ENCODE data around the gene UBTD1. TPM values are rescaled to one million over a fixed set of nuclear protein-coding genes. Genes with fewer than 3 reads are reported as not detected.
"Not testable (repeated sequence)": the region's sequence is repeated elsewhere in the genome, so short reads cannot be mapped to it uniquely, and the experiment has no call there.

The UBTD1 gene
- total RNA-seq, 2 donors from 2014 or later: 1.7 to 2.1 TPM

- no peaks in the 10 kb centered on the region for H3K9me3 Mint-ChIP-seq
- ATAC-seq (replicated peaks): peak; percentile 83
- H3K4me3 Mint-ChIP-seq: no peak overlapping the region
- no peaks in the 10 kb centered on the region for H3K36me3 Mint-ChIP-seq (ENCODE audit: low read depth)
- no peaks in the 10 kb centered on the region for H3K27me3 Mint-ChIP-seq
- H3K27ac Mint-ChIP-seq: no peak overlapping the region
- no peaks in the 10 kb centered on the region for H3K4me1 Mint-ChIP-seq
These were observed 67.7 kb downstream of the UBTD1 start for GRCh38 chr10:97566336-97566996.

DNA sequence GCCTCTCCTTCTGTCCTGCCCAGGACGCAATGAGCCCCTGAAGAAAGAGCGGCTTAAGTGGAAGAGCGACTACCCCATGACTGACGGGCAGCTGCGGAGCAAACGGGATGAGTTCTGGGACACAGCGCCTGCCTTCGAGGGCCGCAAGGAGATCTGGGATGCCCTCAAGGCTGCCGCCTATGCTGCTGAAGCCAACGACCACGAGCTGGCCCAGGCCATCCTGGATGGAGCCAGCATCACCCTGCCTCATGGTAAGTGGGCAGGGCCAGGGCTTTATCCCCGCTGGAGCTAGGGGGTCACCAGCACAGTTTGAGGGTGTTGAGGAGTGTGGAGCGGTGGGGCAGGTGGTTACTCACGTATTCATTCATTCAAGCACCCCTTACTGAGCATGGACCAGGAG is 69.2 kb downstream of the UBTD1 start:
- no peaks in the 10 kb centered on the region for H3K9me3 Mint-ChIP-seq

DNA sequence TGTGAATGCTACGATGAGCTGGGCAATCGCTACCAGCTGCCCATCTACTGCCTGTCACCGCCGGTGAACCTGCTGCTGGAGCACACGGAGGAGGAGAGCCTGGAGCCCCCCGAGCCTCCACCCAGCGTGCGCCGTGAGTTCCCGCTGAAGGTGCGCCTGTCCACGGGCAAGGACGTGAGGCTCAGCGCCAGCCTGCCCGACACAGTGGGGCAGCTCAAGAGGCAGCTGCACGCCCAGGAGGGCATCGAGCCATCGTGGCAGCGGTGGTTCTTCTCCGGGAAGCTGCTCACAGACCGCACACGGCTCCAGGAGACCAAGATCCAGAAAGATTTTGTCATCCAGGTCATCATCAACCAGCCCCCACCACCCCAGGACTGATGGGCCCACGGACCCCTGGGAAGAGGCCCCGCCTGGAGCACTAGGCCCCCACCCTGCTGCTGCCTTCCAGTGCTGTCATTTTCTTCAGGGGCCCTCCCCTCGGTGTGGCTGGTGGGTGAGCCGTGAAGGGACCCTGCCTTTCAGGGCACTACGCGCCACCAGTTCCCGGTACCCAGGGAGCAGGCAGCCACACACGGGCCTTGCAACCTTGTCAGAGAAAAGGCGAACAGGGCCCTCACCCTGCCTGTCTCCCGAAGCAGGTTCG is 71.5 kb downstream of the UBTD1 start:
- ATAC-seq (replicated peaks): no peak
- H3K36me3 Mint-ChIP-seq (ENCODE audit: low read depth): no peaks in the 10 kb centered on the region

More for the DNA sequence above, 69.2 kb downstream of the UBTD1 start:
- Mint-ChIP-seq H3K4me3 (no peak overlapping the region), H3K27ac (no peak overlapping the region), H3K36me3 (ENCODE audit: low read depth) (no peaks in the 10 kb centered on the region), H3K27me3 (no peaks in the 10 kb centered on the region), H3K4me1 (no peaks in the 10 kb centered on the region)
- ATAC-seq (replicated peaks): no peak

GRCh38 chr10:97570789-97571471 is 72.2 kb downstream of the UBTD1 start:
- Mint-ChIP-seq H3K27me3 (no peaks in the 10 kb centered on the region), H3K36me3 (ENCODE audit: low read depth) (no peaks in the 10 kb centered on the region), H3K4me3 (no peak overlapping the region), H3K27ac (no peak overlapping the region), H3K4me1 (no peaks in the 10 kb centered on the region), H3K9me3 (no peaks in the 10 kb centered on the region)
- ATAC-seq (replicated peaks): no peak

More for the DNA sequence above, 71.5 kb downstream of the UBTD1 start:
- Mint-ChIP-seq H3K27ac (no peak overlapping the region), H3K4me1 (no peaks in the 10 kb centered on the region), H3K4me3 (no peak overlapping the region), H3K27me3 (no peaks in the 10 kb centered on the region), H3K9me3 (no peaks in the 10 kb centered on the region)

GRCh38 chr10:97571622-97572021 is 72.9 kb downstream of the UBTD1 start:
- H3K36me3 Mint-ChIP-seq (ENCODE audit: low read depth): no peaks in the 10 kb centered on the region
- no peaks in the 10 kb centered on the region for H3K27me3 Mint-ChIP-seq
- no peaks in the 10 kb centered on the region for H3K9me3 Mint-ChIP-seq
- no peak for ATAC-seq (replicated peaks)
- H3K4me3 Mint-ChIP-seq: no peak overlapping the region
- no peaks in the 10 kb centered on the region for H3K4me1 Mint-ChIP-seq
- H3K27ac Mint-ChIP-seq: no peak overlapping the region

DNA sequence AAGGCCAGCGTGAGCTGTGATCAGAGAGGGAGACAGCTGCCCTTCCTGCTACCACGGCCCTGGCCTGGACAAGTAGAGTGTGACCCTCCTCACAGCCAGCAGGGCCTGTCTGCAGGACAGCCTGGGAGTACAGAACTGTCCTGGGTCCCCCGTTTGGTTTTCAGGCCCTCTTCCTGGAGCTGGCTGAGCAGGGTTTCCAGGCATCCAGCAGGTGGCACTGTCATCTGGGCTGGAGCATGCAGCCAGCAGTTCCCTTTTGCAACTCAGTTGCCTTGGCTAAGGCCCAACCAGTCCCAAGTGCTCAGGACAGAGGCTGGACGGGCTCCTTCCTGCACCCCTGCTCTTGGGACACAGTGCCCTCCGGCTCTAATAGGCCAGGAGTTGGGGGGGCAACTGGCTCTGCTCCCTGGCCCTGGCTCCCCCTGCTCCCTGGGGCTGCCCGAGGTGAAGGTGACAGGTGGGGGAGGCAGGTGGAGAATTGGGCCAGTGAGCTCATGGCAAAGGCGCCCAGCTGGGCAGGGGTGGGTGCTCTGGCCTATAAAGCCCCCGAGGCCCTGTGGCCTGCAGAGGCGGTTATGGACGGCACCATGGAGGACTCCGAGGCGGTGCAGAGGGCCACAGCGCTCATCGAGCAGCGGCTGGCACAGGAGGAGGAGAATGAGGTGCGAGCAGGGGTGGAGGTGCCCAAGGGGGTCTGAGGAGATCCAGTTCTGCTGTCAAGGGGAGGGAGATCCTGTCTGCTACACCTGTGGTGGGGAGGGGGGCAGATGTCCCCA is 73.7 kb downstream of the UBTD1 start, which contains the start of gene ANKRD2:
TSS of gene ANKRD2 (plus strand) at position 566 of the 776 bp plus-strand sequence. CDS start at position 576, 10 bp downstream.
- Mint-ChIP-seq H3K9me3 (no peaks in the 10 kb centered on the region), H3K27me3 (no peaks in the 10 kb centered on the region), H3K27ac (no peak within 1 kb of the TSS), H3K4me3 (no peak within 1 kb of the TSS), H3K4me1 (no peaks in the 10 kb centered on the region), H3K36me3 (ENCODE audit: low read depth) (no peaks in the 10 kb centered on the region)
- ATAC-seq (replicated peaks): peak; percentile 59

DNA sequence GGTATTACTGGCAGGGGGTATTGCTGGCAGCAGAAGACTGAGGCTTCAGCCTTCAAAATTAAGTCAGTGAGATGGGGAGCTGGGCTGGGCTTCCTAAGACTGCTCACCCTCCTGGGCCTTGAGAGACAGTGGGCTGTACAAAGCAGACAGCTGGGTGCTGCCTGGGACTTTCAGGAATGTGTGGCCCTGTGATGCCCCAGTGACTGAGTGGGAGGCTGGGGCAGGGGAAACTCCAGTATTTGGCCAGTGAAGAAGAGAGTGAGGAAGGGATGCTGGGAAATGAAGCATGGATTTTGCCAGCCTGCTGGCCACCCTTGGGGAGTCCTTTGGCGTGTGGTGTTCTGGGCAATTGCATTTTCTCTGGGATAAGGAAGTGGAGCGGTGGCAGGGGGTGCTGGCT is 74.3 kb downstream of the UBTD1 start:
- no peaks in the 10 kb centered on the region for H3K9me3 Mint-ChIP-seq
- H3K4me3 Mint-ChIP-seq: no peak overlapping the region
- ATAC-seq (replicated peaks): no peak
- no peak overlapping the region for H3K27ac Mint-ChIP-seq
- no peaks in the 10 kb centered on the region for H3K36me3 Mint-ChIP-seq (ENCODE audit: low read depth)
- H3K27me3 Mint-ChIP-seq: no peaks in the 10 kb centered on the region
- no peaks in the 10 kb centered on the region for H3K4me1 Mint-ChIP-seq

GRCh38 chr10:97573672-97574071 is 74.9 kb downstream of the UBTD1 start:
- no peak overlapping the region for H3K4me3 Mint-ChIP-seq
- no peak overlapping the region for H3K27ac Mint-ChIP-seq
- H3K9me3 Mint-ChIP-seq: no peaks in the 10 kb centered on the region
- no peaks in the 10 kb centered on the region for H3K27me3 Mint-ChIP-seq
- H3K36me3 Mint-ChIP-seq (ENCODE audit: low read depth): no peaks in the 10 kb centered on the region
- no peaks in the 10 kb centered on the region for H3K4me1 Mint-ChIP-seq
- ATAC-seq (replicated peaks): peak; percentile 51

DNA sequence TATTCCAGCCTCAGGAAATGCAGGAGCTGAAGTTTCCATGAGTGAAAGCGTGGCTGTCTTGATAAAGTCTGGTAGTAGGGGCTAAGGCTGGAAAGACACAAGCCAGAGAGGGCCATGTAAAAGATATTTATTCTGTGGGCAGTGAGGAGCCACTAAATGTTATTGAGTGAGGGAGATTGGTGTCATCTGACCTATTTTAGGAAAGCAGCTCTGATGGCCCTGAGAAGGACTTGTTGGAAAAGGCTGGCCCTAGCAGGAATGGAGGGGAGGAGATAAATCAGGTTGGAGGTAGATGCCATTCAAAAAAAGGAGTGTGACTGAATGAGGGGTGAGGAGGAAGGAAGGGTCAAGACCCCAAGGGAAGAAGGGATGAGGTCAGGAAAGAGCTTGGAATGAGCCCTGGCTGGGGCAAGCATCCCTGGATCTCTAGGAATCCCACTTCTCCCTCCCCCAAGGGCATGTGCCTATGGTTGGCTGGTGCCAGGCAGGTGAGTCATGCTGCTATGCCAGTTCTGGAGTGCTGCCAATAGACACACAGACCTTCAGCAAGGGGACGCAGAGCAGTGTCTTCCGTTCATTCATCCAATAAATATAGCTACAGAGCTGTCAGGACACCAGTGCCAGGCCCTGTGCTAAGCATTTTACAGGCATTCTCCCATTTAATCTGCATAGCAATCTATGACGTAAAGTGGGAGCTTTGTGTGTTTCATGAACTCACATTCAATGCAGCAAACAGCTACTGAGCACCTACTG is 75.8 kb downstream of the UBTD1 start:
- H3K9me3 Mint-ChIP-seq: no peaks in the 10 kb centered on the region
- no peak overlapping the region for H3K27ac Mint-ChIP-seq
- H3K27me3 Mint-ChIP-seq: no peaks in the 10 kb centered on the region
- ATAC-seq (replicated peaks): no peak
- H3K36me3 Mint-ChIP-seq (ENCODE audit: low read depth): no peaks in the 10 kb centered on the region
- H3K4me3 Mint-ChIP-seq: no peak overlapping the region
- no peaks in the 10 kb centered on the region for H3K4me1 Mint-ChIP-seq

DNA sequence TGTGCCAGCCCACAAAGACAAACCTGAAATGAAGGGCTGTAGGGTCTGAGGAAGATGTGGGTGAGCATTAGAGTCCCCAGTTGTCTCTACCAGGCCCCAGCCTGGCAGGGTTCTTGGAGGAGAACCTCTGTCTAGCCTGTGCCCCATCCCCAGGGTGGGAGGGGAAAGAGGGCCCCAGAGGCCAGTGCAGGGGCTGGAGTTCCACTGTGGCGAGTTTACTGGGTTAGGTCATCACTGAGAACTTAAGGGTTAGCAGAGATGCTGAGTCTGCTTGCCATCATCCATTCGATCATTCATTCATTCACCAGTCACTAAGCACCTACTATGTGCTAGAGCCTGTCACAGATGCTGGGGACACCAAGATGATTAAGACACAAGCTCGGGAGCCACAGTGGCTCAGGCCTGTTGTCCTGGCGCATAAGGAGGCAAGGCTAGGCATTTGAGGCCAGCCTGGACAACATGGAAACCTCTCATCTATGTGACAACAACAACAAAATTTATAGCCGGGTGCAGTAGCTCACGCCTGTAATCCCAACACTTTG is 76.5 kb downstream of the UBTD1 start:
- no peak for ATAC-seq (replicated peaks)
- Mint-ChIP-seq H3K36me3 (ENCODE audit: low read depth) (no peaks in the 10 kb centered on the region), H3K9me3 (no peaks in the 10 kb centered on the region), H3K4me1 (no peaks in the 10 kb centered on the region), H3K27me3 (no peaks in the 10 kb centered on the region), H3K4me3 (no peak overlapping the region), H3K27ac (no peak overlapping the region)

DNA sequence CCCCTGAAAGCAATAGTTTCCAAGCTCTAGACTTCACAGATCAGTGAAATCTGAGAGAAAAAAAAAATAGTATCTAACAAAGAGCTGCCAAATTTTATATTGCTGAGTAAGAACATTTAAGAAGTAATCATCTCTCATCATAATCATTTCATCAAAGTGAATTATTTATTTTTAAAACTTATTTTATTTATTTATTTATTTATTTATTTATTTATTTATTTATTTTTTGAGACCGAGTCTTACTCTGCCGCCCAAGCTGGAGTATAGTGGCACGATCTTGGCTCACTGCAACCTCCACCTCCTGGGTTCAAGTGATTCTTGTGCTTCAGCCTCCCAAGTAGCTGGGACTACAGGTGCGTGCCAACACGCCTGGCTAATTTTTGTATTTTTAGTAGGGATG is 77.8 kb downstream of the UBTD1 start:
- not testable (repeated sequence) for H3K27me3 Mint-ChIP-seq; H3K27ac Mint-ChIP-seq; H3K9me3 Mint-ChIP-seq; H3K36me3 Mint-ChIP-seq (ENCODE audit: low read depth); H3K4me1 Mint-ChIP-seq; ATAC-seq (replicated peaks); H3K4me3 Mint-ChIP-seq

DNA sequence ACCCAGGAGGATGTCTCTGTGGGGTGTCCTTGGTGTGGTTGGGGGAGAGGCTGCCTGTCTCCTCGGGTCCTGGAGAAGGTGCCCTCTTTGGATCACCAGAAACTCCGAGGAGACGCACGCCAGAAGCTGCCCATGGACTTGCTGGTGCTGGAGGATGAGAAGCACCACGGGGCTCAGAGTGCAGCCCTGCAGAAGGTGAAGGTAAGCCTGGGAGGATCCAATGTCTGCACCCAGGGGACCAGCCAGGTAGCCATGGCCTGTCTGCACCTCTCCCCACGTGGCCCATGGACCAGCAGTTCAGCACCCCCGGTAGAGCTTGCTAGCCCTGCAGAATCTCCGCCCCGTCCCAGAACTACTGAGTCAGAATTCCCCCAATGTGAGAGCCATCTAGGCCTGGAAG is 79.0 kb downstream of the UBTD1 start:
- Mint-ChIP-seq H3K4me1 (no peaks in the 10 kb centered on the region), H3K4me3 (no peak overlapping the region), H3K27me3 (no peaks in the 10 kb centered on the region), H3K27ac (no peak overlapping the region), H3K36me3 (ENCODE audit: low read depth) (no peaks in the 10 kb centered on the region), H3K9me3 (no peaks in the 10 kb centered on the region)
- no peak for ATAC-seq (replicated peaks)

- Mint-ChIP-seq H3K4me3 (no peak overlapping the region), H3K27ac (no peak overlapping the region), H3K4me1 (no peaks in the 10 kb centered on the region), H3K27me3 (no peaks in the 10 kb centered on the region), H3K36me3 (ENCODE audit: low read depth) (no peaks in the 10 kb centered on the region), H3K9me3 (no peaks in the 10 kb centered on the region)
- no peak for ATAC-seq (replicated peaks)
These were observed 79.6 kb downstream of the UBTD1 start for GRCh38 chr10:97578171-97578844.

All from activated T-helper 17 cell treated with anti-CD3 and anti-CD28 coated beads, Interleukin-2, amount 50 U/mL, for 72 hours (primary cell).